HepG2 (cell line): ENCODE results near the gene ACSL4.

Source experiments
- ARNTL ChIP-seq: sonication (generic); formaldehyde crosslinking; IDR thresholded peaks from 2 replicates; pipeline ENCODE4 v1.4.0; 2020; ENCODE audit warnings: mild to moderate bottlenecking, missing genetic modification reagents
- FOXM1 ChIP-seq: sonication (generic); formaldehyde crosslinking; IDR thresholded peaks from 2 replicates; pipeline ENCODE4 v1.5.0; 2020; ENCODE audit warnings: missing genetic modification reagents
- MED13 ChIP-seq: sonication (generic); formaldehyde crosslinking; IDR thresholded peaks from 2 replicates; pipeline ENCODE4 v1.5.0; 2020; ENCODE audit warnings: missing genetic modification reagents
- PHF21A ChIP-seq: sonication (generic); formaldehyde crosslinking; IDR thresholded peaks from 2 replicates; pipeline ENCODE4 v1.5.0; 2020; ENCODE audit warnings: mild to moderate bottlenecking, missing genetic modification reagents
- ZNF138 ChIP-seq: sonication (generic); formaldehyde crosslinking; IDR thresholded peaks from 2 replicates; pipeline ENCODE4 v1.5.0; 2020; ENCODE audit warnings: mild to moderate bottlenecking, low read depth, missing genetic modification reagents
- ZNF30 ChIP-seq: sonication (generic); formaldehyde crosslinking; IDR thresholded peaks from 2 replicates; pipeline ENCODE4 v1.5.0; 2020; ENCODE audit warnings: mild to moderate bottlenecking, missing genetic modification reagents
- ZNF431 ChIP-seq: sonication (generic); formaldehyde crosslinking; IDR thresholded peaks from 2 replicates; pipeline ENCODE4 v1.9.0; 2022; ENCODE audit warnings: missing genetic modification reagents, low read depth, mild to moderate bottlenecking, borderline replicate concordance
- ZNF615 ChIP-seq: sonication (generic); formaldehyde crosslinking; IDR thresholded peaks from 2 replicates; pipeline ENCODE4 v1.5.0; 2020; ENCODE audit warnings: mild to moderate bottlenecking, missing genetic modification reagents, borderline replicate concordance
- TF ChIP-seq, protein P1 (sequence below): sonication (generic); formaldehyde crosslinking; IDR thresholded peaks from 2 replicates; pipeline ENCODE4 v1.5.1; 2020; ENCODE audit warnings: mild to moderate bottlenecking, missing genetic modification reagents, borderline replicate concordance
- TF ChIP-seq, protein P2 (sequence below): sonication (generic); formaldehyde crosslinking; IDR thresholded peaks from 2 replicates; pipeline ENCODE4 v1.4.0; 2020; ENCODE audit warnings: missing genetic modification reagents
- TF ChIP-seq, protein P3 (sequence below): sonication (generic); formaldehyde crosslinking; IDR thresholded peaks from 2 replicates; pipeline ENCODE4 v1.5.1; 2020; ENCODE audit warnings: missing genetic modification reagents, mild to moderate bottlenecking, borderline replicate concordance
- TF ChIP-seq, protein P4 (sequence below): IDR thresholded peaks from 2 replicates; pipeline ENCODE4 v1.6.1; 2012; ENCODE audit warnings: inconsistent platforms

DNA sequence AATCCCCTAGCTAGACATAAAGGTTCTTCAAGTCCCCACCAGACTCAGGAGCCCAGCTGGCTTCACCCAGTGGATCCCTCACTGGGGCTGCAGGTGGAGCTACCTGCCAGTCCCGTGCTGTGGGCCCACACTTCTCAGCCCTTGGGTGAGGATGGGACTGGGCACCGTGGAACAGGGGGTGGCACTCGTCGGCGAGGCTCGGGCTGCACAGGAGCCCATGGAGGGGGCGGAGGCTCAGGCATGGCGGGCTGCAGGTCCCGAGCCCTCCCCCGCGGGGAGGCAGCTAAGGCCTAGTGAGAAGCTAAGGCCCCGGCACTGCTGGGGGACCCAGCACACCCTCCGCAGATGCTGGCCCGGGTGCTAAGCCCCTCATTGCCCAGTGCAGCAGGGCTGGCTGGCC lies 16.1 kb upstream of the ACSL4 start:
- TF ChIP-seq, protein P1, sequence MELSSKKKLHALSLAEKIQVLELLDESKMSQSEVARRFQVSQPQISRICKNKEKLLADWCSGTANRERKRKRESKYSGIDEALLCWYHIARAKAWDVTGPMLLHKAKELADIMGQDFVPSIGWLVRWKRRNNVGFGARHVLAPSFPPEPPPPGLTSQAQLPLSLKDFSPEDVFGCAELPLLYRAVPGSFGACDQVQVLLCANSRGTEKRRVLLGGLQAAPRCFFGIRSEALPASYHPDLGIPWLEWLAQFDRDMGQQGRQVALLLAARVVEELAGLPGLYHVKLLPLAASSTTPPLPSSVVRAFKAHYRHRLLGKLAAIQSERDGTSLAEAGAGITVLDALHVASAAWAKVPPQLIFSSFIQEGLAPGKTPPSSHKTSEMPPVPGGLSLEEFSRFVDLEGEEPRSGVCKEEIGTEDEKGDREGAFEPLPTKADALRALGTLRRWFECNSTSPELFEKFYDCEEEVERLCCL (CRISPR knock-in tag) = no peak
- TF ChIP-seq ZNF30 (CRISPR knock-in tag) = no peak
- TF ChIP-seq FOXM1 = no peak
- TF ChIP-seq, protein P2, sequence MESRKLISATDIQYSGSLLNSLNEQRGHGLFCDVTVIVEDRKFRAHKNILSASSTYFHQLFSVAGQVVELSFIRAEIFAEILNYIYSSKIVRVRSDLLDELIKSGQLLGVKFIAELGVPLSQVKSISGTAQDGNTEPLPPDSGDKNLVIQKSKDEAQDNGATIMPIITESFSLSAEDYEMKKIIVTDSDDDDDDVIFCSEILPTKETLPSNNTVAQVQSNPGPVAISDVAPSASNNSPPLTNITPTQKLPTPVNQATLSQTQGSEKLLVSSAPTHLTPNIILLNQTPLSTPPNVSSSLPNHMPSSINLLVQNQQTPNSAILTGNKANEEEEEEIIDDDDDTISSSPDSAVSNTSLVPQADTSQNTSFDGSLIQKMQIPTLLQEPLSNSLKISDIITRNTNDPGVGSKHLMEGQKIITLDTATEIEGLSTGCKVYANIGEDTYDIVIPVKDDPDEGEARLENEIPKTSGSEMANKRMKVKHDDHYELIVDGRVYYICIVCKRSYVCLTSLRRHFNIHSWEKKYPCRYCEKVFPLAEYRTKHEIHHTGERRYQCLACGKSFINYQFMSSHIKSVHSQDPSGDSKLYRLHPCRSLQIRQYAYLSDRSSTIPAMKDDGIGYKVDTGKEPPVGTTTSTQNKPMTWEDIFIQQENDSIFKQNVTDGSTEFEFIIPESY = no peak
- no peak for TF ChIP-seq ZNF138 (CRISPR knock-in tag)
- TF ChIP-seq MED13 (CRISPR knock-in tag) = no peak
- TF ChIP-seq, protein P3, sequence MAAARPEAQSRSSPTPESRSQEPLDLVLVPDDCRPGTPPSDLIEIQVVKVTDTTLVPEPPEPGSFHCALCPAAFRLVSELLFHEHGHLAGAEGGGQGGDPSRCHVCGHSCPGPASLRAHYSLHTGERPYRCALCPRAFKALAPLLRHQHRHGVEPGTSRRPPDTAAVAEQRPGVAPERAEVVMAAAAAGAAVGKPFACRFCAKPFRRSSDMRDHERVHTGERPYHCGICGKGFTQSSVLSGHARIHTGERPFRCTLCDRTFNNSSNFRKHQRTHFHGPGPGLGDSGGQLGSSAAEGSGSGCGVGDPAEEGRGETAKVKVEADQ (CRISPR knock-in tag) = no peak
- no peak for TF ChIP-seq ZNF615 (CRISPR knock-in tag)
- TF ChIP-seq ZNF431 (CRISPR knock-in tag) = no peak
- no peak for TF ChIP-seq PHF21A (CRISPR knock-in tag)
- TF ChIP-seq, protein P4, sequence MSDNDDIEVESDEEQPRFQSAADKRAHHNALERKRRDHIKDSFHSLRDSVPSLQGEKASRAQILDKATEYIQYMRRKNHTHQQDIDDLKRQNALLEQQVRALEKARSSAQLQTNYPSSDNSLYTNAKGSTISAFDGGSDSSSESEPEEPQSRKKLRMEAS = no peak
- TF ChIP-seq ARNTL (CRISPR knock-in tag) = no peak
